Measurements from ENCODE around the gene COQ4.

COQ4 gene

GRCh38 chr9:128382261-128382660 lies 59.6 kb downstream of the COQ4 start:
- DNase-seq: no peak

GRCh38 chr9:128383007-128383753 lies 60.5 kb downstream of the COQ4 start:
- no peak for DNase-seq

Measured in suppressor macrophage (primary cell).